ENCODE measurements around the gene MATN4.

- TF ChIP-seq POLR2AphosphoS5 (IDR thresholded peaks at IDR 0.05): no peak
- no peak for TF ChIP-seq POLR2A (IDR thresholded peaks at IDR 0.05)
These were observed 31.7 kb upstream of the MATN4 start for GRCh38 chr20:45339799-45340198.

Data from prostate gland (tissue), 1 donor.